OCI-LY7 (cell line): ENCODE results near the gene APBB1.

ENCODE experiments used
- EZH2phosphoT487 ChIP-seq: fragments of 200-600 bp; sonication (generic); IDR thresholded peaks from 2 replicates; pipeline ENCODE4 v1.6.1; 2018; ENCODE audit warnings: low read depth, borderline replicate concordance, mild to moderate bottlenecking, mixed run types, antibody characterized with exemption, low read length, moderate library complexity, mixed read lengths
- TF ChIP-seq, protein P1 (sequence below): fragments of 200-600 bp; sonication (generic); conservative IDR thresholded peaks from 2 replicates; pipeline ENCODE4 v1.5.1; 2014; ENCODE audit warnings: mild to moderate bottlenecking, antibody characterized with exemption, low read length, moderate library complexity, mixed read lengths

DNA sequence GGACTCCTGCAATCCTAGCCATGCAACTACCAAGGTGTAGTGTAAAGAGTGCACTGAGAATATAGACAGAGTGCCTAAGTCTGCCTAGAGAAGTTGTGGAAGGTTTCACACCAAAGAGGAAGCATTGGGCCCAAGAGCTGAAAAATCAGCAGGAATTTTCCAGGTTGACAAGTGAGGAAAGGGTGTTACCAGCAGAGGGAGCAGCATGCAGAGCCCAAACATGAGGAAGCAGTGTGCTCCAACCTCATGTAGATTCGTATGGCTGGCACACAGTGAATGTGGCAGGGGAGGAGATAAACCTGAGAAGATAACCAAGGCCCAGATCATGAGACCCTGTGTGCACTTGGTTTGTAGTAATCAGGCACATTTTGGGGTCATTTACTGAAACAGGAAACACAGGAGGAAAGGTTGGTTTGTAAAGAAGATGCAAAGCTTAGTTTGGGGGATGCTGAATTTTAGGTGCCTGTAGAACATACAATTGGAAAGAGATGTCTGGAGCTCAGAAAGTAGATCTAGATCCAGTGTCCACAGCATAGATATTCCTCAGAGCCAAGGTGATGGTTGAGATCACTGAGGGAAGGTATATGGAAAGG is 20.2 kb upstream of the APBB1 start:
- TF ChIP-seq, protein P1, sequence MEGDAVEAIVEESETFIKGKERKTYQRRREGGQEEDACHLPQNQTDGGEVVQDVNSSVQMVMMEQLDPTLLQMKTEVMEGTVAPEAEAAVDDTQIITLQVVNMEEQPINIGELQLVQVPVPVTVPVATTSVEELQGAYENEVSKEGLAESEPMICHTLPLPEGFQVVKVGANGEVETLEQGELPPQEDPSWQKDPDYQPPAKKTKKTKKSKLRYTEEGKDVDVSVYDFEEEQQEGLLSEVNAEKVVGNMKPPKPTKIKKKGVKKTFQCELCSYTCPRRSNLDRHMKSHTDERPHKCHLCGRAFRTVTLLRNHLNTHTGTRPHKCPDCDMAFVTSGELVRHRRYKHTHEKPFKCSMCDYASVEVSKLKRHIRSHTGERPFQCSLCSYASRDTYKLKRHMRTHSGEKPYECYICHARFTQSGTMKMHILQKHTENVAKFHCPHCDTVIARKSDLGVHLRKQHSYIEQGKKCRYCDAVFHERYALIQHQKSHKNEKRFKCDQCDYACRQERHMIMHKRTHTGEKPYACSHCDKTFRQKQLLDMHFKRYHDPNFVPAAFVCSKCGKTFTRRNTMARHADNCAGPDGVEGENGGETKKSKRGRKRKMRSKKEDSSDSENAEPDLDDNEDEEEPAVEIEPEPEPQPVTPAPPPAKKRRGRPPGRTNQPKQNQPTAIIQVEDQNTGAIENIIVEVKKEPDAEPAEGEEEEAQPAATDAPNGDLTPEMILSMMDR = peak; percentile 83
- no peak for TF ChIP-seq EZH2phosphoT487
